Cerebellar nuclear complex (tissue), 1 donor: Measurements from ENCODE around the gene ZNF224.

Experiments
- DNase-seq, 2 experiments: peaks; one replicate each; lab custom pipeline; 2025; lab: John Stamatoyannopoulos, UW

ZNF224 gene

GRCh38 chr19:44131955-44132354 is 37.8 kb downstream of the ZNF224 start:
- no peak for DNase-seq

- peak; percentile 40 to 76 for DNase-seq
These were observed 47.3 kb downstream of the ZNF224 start, which contains the start of gene ZNF234 for GRCh38 chr19:44141191-44142058. ZNF234 (plus strand) TSS chr19:44141554; CDS start chr19:44144633, 3,079 bp downstream.

- no peak for DNase-seq
These were observed 47.9 kb downstream of the ZNF224 start for GRCh38 chr19:44142059-44142433.

GRCh38 chr19:44149776-44150175 is 55.6 kb downstream of the ZNF224 start:
- no peak for DNase-seq

GRCh38 chr19:44151491-44151890 is 57.3 kb downstream of the ZNF224 start:
- no peak for DNase-seq

GRCh38 chr19:44156475-44156874 is 62.3 kb downstream of the ZNF224 start:
- no peak for DNase-seq
